MM.1S (cell line): ENCODE measurements around the gene LTBP1.
A peak's percentile ranks its signal among the peaks of the same experiment; 100 is the strongest.

Source experiments
- DNase-seq: peaks from one replicate; pipeline ENCODE4 v3.0.0-alpha.2; 2015
- H2AFZ ChIP-seq: fragments of 300-600 bp; sonication (generic); 2 replicates; pipeline ENCODE4 v1.6.0; 2016; ENCODE audit warnings: antibody characterized with exemption, low read length
- H3F3A ChIP-seq: fragments of 300-600 bp; sonication (generic); 2 replicates; pipeline ENCODE4 v1.6.1; 2016; ENCODE audit warnings: mild to moderate bottlenecking, antibody characterized with exemption, low read length, moderate library complexity, mixed read lengths; ENCODE audit not compliant: insufficient read depth
- H3K27ac ChIP-seq: fragments of 300-600 bp; sonication (generic); 2 replicates; pipeline ENCODE4 v1.5.1; 2016; ENCODE audit warnings: mild to moderate bottlenecking, low read length
- H3K27me3 ChIP-seq: fragments of 300-600 bp; sonication (generic); replicated peaks from 2 replicates; pipeline ENCODE4 v1.6.0; 2016; ENCODE audit warnings: low read length; ENCODE audit not compliant: insufficient read depth
- H3K36me3 ChIP-seq: fragments of 300-600 bp; sonication (generic); replicated peaks from 2 replicates; pipeline ENCODE4 v1.6.1; 2016; ENCODE audit warnings: mild to moderate bottlenecking, low read length, mixed read lengths; ENCODE audit not compliant: insufficient read depth
- H3K4me1 ChIP-seq: fragments of 300-600 bp; sonication (generic); 2 replicates; pipeline ENCODE4 v1.6.1; 2016; ENCODE audit warnings: low read length, mixed read lengths
- H3K4me2 ChIP-seq: fragments of 300-600 bp; sonication (generic); 2 replicates; pipeline ENCODE4 v1.6.0; 2016; ENCODE audit warnings: low read depth, low read length
- H3K4me3 ChIP-seq: fragments of 300-600 bp; sonication (generic); 2 replicates; pipeline ENCODE4 v1.5.1; 2016; ENCODE audit warnings: low read length, mixed read lengths
- H3K79me2 ChIP-seq: fragments of 300-600 bp; sonication (generic); 2 replicates; pipeline ENCODE4 v1.6.1; 2016; ENCODE audit warnings: mixed run types, low read length, mixed read lengths
- H3K9ac ChIP-seq: fragments of 300-600 bp; sonication (generic); 2 replicates; pipeline ENCODE4 v1.6.1; 2016; ENCODE audit warnings: low read length, mixed read lengths
- H3K9me2 ChIP-seq: fragments of 300-600 bp; sonication (generic); replicated peaks from 2 replicates; pipeline ENCODE4 v1.6.1; 2016; ENCODE audit warnings: mild to moderate bottlenecking, low read length, mixed read lengths; ENCODE audit not compliant: insufficient read depth
- H3K9me3 ChIP-seq: fragments of 300-600 bp; sonication (generic); replicated peaks from 2 replicates; pipeline ENCODE4 v1.6.1; 2016; ENCODE audit warnings: mild to moderate bottlenecking, low read length, mixed read lengths; ENCODE audit not compliant: insufficient read depth
- H4K20me1 ChIP-seq: fragments of 300-600 bp; sonication (generic); 2 replicates; pipeline ENCODE4 v1.6.1; 2016; ENCODE audit warnings: mild to moderate bottlenecking, low read length, moderate library complexity, mixed read lengths; ENCODE audit not compliant: insufficient read depth
- EZH2 ChIP-seq: fragments of 300-600 bp; sonication (generic); optimal IDR thresholded peaks from 2 replicates; pipeline ENCODE3; 2017; ENCODE audit warnings: low read depth, mild to moderate bottlenecking, antibody characterized with exemption, low read length, mixed read lengths
- EZH2phosphoT487 ChIP-seq: fragments of 300-600 bp; sonication (generic); IDR thresholded peaks from 2 replicates; pipeline ENCODE4 v1.6.1; 2018; ENCODE audit warnings: antibody characterized with exemption, low read length
- TF ChIP-seq, protein P1 (sequence below): fragments of 300-600 bp; sonication (generic); IDR thresholded peaks from 2 replicates; pipeline ENCODE4 v1.5.1; 2016; ENCODE audit warnings: antibody characterized with exemption, low read length, mixed read lengths

The LTBP1 gene

GRCh38 chr2:33268246-33268831, 321.6 kb downstream of the LTBP1 start:
- Histone ChIP-seq H3K9me2 (no peaks in the 10 kb centered on the region), H3K27me3 (no peaks in the 10 kb centered on the region), H3F3A (peaks cover 9% of the 10 kb centered on the region), H3K36me3 (no peaks in the 10 kb centered on the region), H2AFZ (no peak overlapping the region), H3K4me3 (no peak overlapping the region), H3K27ac (no peak overlapping the region), H3K4me1 (peaks cover 18% of the 10 kb centered on the region), H3K9me3 (no peaks in the 10 kb centered on the region), H4K20me1 (no peaks in the 10 kb centered on the region), H3K9ac (no peak overlapping the region), H3K4me2 (no peak overlapping the region), H3K79me2 (no peaks in the 10 kb centered on the region)
- TF ChIP-seq EZH2 (no peak), EZH2phosphoT487 (no peak)
- TF ChIP-seq, protein P1, sequence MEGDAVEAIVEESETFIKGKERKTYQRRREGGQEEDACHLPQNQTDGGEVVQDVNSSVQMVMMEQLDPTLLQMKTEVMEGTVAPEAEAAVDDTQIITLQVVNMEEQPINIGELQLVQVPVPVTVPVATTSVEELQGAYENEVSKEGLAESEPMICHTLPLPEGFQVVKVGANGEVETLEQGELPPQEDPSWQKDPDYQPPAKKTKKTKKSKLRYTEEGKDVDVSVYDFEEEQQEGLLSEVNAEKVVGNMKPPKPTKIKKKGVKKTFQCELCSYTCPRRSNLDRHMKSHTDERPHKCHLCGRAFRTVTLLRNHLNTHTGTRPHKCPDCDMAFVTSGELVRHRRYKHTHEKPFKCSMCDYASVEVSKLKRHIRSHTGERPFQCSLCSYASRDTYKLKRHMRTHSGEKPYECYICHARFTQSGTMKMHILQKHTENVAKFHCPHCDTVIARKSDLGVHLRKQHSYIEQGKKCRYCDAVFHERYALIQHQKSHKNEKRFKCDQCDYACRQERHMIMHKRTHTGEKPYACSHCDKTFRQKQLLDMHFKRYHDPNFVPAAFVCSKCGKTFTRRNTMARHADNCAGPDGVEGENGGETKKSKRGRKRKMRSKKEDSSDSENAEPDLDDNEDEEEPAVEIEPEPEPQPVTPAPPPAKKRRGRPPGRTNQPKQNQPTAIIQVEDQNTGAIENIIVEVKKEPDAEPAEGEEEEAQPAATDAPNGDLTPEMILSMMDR, result no peak
- DNase-seq, result no peak

GRCh38 chr2:33272001-33272400, 325.2 kb downstream of the LTBP1 start:
- Histone ChIP-seq H3K9me2 (no peaks in the 10 kb centered on the region), H3K27me3 (no peaks in the 10 kb centered on the region), H3K9me3 (no peaks in the 10 kb centered on the region), H3K27ac (peak overlapping the region; percentile 54; the same call in 1 of the 2 replicates), H3K9ac (no peak overlapping the region), H3K4me2 (peak overlapping the region; percentile 48), H2AFZ (no peak overlapping the region), H3K4me3 (no peak overlapping the region), H3K4me1 (peaks cover 18% of the 10 kb centered on the region), H3K36me3 (no peaks in the 10 kb centered on the region), H3K79me2 (no peaks in the 10 kb centered on the region), H4K20me1 (no peaks in the 10 kb centered on the region), H3F3A (peaks cover 9% of the 10 kb centered on the region)
- peak; percentile 91 for DNase-seq
- TF ChIP-seq EZH2 (no peak), EZH2phosphoT487 (no peak)
- TF ChIP-seq, protein P1, result no peak

- no peak overlapping the region for H3K27ac ChIP-seq
- DNase-seq, result no peak
- H3K9me2 ChIP-seq, result no peaks in the 10 kb centered on the region
- peaks cover 18% of the 10 kb centered on the region for H3K4me1 ChIP-seq
- no peak overlapping the region for H3K9ac ChIP-seq
- no peaks in the 10 kb centered on the region for H3K36me3 ChIP-seq
- no peak overlapping the region for H2AFZ ChIP-seq
- no peaks in the 10 kb centered on the region for H4K20me1 ChIP-seq
- no peaks in the 10 kb centered on the region for H3K79me2 ChIP-seq
- H3F3A ChIP-seq, result peaks cover 9% of the 10 kb centered on the region
- no peak overlapping the region for H3K4me3 ChIP-seq
- TF ChIP-seq, protein P1, result no peak
- TF ChIP-seq EZH2 (no peak), EZH2phosphoT487 (no peak)
- H3K4me2 ChIP-seq, result no peak overlapping the region
- no peaks in the 10 kb centered on the region for H3K27me3 ChIP-seq
- H3K9me3 ChIP-seq, result no peaks in the 10 kb centered on the region
These were observed 326.7 kb downstream of the LTBP1 start for GRCh38 chr2:33273479-33273878.
